HG03159 (cell line): ENCODE results near the gene CHRNB2.

Source experiments
- ATAC-seq: cut with Tn5 transposase; IDR thresholded peaks from one replicate; pipeline ENCODE4 v1.9.1; 2021; ENCODE audit warnings: mild to moderate bottlenecking, moderate library complexity; ENCODE audit not compliant: unreplicated experiment

Gene CHRNB2

DNA sequence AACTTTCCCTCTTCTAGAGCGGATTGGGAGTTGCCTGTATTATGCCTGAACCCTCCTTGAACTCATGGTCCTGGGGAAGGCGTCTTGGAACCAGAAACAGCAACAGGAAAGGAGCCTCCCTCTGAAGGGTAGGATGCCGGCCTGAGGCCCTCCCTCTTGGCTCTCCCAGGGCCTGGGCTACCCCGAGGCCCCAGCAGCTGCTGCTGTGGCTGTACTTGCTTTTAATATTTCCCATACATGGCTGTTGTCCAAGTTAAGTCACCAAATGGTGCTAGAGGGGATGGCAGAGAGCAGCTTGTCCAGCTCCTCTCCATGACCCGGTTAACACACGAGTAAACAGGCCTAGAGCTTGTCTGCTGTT, 10.5 kb downstream of the CHRNB2 start:
- no peak for ATAC-seq

DNA sequence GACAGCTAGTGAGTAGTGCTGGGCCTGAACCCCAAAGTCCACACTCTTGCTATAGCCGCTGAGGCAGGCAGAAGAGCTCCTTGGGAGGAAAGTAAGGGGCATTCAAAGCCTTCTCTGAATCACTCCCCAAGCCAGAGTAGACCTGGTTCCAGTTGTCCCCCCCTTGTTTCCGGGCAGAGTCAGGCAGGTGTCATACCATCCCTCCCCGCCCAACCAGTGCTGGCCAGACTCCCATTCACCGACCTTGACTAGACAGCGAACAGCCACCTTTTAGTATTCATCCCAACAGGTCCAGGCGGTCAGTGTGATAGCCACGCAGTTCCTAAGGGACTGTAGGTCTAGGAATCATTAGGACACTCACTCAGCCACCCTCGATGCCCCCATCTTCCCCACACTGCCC, 11.8 kb downstream of the CHRNB2 start:
- no peak for ATAC-seq

DNA sequence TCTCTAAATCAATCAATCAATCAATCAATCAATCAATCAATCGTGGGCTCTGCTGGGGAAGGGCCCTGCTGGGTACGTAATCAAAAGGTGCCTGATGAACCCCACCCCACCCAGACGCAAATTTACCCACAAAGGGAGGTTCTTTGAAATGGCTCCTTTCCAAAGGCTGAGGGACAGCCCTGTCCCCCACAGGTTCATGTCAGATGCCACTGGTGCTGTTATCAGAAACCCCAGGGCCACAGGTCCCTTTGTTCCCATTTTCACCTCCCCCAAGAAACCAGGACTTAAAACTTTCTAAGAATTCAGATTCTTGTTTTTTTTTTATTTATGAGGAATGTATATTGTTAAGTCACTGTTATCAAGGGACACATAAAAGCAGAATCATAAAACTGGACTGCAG, 14.2 kb downstream of the CHRNB2 start:
- no peak for ATAC-seq

DNA sequence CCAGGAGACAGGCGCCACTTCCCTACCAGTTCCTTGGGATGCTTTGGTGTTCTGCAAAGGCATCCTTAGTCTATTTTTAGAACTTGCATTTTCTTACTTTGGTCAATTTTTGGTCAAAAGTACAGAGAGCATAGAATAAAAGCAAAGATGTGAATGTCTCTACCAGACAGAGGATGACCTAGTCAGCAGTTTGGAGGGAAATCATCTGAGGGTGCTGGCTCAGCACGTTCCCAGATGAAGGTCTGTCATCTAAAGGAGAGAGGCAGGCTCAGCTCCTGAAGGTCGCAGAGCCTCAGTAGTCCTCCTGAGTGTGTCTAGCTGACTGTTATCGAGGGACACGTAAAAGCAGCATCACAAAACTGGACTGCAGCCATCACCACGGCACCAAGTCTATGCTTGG, 15.3 kb downstream of the CHRNB2 start:
- no peak for ATAC-seq

DNA sequence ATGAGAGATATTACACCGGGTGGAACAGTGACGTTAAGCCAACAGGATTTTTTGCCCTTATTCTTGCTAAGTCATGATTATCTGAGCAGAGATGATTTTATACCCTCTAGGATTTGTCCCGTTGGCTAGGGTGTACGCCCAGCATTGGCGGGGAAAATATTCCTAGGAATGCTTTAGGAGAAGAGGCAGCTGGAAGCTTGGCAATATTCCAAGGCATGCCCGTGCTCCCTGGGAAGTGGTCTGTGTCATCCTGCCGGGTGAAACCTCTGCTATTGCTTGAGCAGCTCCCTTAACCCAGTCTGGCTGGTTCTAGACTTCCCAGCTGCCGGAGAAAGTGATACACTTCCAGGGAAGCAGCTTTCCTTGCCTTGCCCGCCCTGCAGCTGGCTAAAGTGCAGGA, 16.2 kb downstream of the CHRNB2 start:
- no peak for ATAC-seq

DNA sequence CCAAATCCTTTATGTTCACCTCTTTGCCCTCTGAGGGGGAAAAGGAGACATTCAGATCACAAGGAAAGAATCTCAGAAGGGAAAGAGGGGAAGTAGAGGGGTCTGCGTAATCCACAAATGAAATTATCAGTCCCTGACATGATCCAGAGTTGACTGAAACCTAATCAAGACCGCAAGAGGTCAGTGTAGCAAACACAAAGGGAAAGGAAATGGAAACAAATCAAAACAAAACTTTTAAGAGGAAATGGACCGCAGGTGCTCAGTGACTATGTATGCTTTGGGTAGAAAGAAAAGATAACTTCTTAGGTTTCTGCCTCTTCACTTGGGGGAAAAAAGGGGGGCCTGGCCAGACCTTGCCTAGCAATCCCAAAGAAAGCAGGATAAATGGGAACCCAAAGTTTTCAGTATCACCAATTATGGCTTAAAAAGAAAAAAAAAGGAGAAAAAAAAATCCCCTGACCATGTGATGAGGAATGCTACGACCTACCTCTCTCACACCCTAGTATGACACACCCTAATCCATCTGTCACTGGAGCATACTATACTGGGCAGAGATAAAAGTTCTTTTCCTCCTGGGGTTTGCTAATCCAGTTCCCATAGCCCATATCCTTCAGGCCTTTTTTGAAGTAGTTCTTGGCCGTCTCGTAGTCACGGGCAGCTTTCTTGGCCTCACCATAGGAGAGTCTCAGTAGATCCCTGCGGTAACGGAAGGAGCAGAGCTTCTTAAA, 16.9 kb downstream of the CHRNB2 start:
- ATAC-seq, result no peak

DNA sequence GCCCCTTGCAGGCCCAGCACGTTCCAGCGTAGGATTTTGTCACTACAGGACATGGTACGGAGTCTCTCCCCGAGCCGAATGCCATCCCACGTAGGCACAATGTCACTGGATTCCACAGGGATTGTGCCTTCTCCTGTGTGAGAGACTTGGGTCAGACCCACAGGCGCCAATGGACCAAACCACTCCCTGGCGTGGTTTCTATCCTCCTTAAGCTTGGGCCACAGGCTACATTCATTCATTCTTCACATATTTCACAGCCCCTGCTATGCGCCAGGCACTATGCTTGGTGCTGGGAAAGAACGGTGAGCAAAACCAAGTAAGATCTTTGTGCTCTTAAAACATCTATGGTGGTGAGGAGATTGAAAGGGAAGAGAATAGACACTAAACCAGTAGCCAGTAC, 18.7 kb downstream of the CHRNB2 start:
- ATAC-seq, result no peak

DNA sequence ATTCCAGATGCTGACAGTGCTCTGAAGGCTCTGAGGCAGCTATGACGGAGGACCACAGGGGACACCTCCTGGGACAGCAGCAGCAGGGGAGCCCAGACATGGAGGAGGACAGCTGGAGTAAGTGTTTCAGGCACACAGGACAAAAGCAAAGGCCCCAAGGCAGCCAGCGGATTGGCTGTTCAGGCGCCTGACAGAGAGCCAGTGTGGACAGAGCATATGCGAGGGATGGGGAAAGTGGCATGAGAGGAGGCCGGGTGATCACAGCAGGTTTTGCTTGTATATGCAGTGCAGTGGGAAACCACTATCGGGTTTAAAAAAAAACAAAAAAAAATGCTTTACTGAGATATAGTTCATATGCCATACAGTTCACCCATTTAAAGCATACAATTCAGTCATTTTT, 19.1 kb downstream of the CHRNB2 start:
- no peak for ATAC-seq

DNA sequence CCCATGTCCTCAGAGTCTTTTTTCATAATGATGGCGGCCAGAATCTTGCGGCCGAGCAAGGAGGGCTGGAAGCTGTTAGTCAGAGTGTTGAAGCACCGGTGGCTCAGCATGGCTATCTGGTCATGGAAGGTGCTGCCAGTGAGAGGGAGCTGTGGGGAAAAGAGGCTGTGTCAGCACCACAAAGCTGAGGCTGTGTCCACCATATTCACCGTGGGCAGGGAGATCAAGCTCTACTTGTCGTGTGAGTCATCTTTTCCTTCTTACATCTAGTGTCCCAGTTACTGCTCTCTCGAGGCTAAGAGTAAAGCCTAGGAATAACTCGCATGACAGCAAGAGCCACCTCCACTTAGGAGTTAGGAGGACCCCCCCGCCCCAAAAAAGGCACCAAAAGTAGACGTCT, 22.2 kb downstream of the CHRNB2 start:
- ATAC-seq, result no peak

DNA sequence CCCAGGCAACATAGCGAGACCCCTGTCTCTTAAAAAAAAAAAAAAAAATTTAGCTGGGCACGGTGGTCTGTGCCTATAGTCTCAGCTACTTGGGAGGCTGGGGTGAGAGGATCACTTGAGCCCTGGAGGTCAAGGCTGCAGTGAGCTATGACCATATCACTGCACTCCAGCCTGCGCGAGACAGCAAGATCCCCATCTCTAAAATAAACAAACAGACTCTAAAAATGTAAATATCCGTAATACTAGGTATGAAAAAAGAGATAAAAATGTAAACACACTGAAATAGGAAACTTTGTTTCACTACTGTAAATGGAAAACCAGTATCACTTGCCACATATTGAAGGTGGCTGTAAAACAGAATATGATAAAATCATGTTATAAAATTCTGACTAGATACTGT, 23.2 kb downstream of the CHRNB2 start:
- no peak for ATAC-seq

DNA sequence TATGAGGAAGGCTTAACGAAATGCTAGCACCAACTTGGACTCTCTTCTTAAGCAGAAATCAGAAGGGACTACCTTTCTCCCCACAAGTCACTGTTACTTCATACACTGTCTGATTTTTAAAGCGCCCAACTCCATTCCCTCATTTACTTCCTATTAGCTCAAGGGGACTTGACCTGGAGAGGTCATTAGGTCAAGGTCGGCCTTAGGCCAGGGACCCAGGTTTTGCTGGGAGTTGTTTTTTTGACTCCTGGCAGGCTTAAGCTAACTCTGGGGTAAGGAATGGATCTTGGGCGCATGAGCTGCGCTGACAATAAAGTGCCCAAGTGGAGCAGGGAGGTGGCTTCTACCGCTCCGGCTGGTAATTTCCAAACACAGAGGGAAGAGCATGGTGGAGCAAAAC, 23.6 kb downstream of the CHRNB2 start:
- ATAC-seq, result no peak

DNA sequence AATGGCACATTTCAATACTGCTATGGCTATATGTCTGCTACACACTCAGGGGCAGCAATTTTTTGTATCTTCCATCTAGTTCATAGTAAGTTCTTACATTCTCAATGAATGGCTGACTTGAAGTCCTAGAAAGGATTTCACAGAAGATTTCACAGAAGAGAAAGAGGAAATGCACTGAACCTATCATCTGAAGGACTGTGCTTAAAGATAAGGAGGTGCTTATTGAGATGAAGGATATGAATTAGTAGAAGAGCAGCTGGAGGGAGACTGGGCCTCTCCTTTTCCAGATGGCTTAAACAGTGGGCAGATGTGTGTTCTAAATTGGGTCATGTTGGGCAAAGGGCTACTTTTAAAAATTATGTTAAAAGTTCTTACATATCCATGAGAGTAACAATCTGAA, 25.8 kb downstream of the CHRNB2 start:
- ATAC-seq, result no peak

DNA sequence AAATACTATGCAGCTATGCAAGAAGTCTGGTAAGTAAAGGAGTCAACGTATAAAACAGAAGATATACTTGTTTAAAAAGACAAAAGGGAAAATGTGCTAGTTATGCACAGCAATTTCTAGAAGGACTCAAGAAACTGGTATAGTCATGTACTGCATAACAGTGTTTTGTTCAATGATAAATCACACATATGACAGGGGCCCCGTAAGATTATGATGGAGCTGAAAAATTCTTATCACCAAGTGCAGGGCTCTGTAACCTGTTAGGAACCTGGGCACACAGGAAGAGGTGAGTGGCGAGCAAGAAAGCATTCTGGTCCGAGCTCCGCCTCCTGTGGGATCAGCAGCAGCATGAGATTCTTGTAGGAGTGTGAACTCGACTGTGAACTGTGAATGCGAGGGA, 27.2 kb downstream of the CHRNB2 start:
- no peak for ATAC-seq

DNA sequence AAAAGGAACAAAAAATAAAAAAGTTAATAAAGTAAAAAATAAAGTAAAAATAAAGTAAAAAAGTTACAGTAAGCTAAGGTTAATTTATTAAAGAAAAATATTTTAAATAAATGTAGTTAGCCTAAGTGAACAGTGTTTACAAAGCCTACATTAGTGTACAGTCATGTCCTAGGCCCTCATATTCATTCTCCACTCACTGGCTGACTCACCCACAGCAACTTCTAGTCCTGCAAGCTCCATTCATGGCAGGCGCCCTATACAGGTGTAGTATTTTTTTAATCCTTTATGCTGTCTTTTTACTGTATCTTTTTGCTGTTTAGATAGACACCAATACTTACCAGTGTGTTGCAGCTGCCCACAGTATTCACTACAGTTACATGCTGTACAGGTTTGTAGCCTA, 28.0 kb downstream of the CHRNB2 start:
- ATAC-seq, result no peak

DNA sequence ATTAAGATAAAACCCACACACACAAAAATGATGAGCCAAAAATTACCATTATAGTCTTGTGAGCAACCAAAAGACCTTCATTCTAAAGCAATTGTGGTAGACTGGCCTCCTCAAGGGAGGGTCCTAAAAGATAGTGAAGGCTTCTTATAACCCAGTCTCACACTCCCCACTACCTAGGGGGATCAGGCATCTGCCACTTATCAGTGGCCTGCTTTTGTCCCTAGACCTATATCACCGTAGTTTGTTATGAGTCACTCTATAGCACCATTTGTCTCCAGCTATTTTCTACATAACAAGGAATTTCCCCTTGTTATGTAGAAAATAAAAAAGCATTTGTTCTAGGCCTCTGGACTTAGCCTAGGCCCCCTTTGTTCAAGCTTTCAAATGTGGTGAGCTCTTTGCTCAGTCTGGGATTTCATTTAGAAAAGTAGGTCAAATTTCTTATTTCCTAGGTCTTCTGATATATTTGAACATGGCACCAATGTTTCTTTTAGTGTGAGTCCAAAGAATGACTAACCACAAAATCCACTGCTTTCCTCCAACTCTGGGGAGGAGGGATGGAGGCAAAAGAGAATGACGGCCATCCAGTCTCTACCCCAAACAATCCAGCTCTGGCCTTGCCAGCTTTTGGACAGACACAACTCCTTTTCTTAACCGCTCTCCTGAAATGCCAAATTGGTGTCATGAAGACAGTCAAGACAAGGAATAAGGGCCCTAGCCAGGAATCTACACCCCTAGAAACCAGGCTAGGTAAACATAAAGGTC, 31.5 kb downstream of the CHRNB2 start:
- ATAC-seq, result no peak

DNA sequence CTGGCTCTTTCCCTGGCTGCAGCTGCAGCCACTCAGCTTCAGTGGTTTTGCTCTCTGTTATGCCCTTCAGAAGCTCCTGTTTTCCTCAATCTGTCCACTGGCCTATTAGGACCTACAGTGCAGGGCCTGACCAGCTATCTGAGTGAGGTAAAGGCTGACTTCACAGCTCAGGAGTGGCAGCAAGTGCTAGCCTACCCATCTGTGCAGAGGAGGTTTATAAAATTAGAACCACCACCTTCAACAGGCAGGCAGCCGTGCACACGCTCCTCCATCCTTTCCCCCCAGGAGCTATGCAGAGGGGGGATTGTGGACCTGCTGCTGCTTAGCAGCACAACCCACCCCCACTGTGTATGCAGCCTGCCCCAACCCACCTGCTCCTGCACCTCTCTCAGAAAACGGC, 32.1 kb downstream of the CHRNB2 start:
- no peak for ATAC-seq

DNA sequence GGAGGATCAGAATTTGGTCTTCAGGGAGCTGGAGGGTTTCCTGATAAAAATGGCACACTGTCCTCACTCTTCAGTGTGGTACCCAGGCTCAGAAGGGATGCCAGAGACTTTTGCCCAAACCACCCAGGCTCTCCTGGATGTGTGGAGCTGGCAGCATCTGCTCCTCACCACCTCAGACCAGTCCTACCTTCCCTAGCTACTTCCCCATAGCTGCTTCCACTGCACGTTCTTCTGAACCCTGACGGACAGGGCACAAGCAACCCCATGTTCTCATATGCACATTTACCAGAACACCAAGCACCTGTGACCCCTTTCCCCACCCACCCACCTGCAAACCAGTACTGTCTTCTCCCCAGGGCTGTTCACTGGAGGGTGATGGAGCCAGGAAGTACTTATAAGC, 35.7 kb downstream of the CHRNB2 start:
- no peak for ATAC-seq

DNA sequence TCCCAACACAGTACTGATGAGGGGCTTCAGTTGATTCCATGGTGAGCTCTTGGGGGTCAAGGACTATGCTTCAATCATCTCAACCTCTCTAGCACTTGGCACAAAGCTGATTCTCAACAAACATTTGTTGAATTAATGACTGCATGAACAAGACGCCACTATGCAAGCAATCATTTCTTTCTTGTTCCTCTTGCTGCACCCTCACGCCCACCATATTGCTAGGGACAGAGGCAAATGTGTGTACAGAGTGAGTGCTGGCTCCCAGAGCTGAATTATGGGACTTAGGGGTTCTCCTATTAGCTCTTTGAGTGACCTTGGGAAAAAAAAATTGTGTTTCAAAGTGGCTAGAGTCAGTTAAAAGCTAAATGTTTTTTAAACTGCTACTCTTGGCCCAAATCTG, 38.0 kb downstream of the CHRNB2 start:
- no peak for ATAC-seq

DNA sequence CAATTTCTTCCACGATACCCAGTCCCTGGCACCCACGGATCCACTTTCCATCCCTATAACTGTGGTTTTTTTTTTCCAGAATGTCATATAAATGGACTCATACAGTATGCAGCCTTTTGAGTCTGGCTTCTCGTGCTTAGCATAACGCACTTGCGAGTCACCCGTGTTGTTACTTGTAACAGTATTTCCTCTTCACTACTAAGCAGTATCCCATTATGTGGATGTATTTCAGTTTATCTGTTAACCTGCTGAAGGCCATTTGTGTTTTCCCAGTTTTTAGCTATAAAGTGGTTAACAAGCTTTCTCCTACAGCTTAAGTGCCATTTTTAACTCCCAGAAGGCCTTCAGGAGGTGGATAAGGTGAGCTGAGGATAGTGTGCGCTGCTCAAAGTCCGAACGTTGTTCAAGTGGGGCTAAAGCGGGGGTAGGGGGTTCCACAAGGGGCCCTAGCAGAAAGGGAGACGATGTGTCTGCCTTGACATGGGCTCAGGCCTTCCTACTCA, 39.6 kb downstream of the CHRNB2 start:
- ATAC-seq, result no peak

DNA sequence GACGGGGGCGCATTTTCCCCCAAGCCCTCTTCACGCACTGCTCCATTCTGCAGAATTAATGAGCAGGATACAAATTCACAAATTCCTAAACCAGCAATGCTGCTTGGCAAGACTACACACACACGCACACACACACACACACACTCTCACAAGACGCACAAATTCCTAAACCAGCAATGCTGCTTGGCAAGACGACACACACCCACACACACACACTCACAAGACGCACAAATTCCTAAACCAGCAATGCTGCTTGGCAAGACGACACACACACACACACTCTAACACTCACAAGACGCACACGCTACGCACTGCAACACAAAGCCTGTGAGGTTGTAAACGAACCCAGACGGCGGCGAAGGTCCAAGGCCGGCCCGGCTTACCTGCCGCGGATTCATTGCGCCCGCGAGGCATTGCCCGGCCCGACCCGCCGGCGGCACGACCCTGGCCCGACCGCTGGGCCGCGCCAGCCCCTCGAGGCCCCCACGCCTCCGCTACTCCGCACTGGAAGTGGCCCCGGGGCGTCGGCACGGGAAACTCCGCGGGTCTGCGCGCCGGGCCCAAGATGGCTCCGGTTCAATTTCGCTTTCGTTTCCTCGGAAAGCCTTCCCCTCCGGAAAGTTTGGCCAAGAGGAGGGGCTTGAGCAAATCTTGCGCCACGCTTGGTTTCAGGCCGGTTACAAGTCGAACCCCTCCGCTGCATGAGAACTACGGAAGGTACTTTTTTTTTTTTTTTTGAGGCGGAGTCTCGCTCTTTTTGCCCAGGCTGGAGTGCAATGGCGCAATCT, 40.2 kb downstream of the CHRNB2 start, which contains the start of gene ADAR:
TSS of gene ADAR (minus strand) at position 578 of the 788 bp plus-strand sequence. CDS start at position 398, 180 bp downstream.
- peak; percentile 63 for ATAC-seq

DNA sequence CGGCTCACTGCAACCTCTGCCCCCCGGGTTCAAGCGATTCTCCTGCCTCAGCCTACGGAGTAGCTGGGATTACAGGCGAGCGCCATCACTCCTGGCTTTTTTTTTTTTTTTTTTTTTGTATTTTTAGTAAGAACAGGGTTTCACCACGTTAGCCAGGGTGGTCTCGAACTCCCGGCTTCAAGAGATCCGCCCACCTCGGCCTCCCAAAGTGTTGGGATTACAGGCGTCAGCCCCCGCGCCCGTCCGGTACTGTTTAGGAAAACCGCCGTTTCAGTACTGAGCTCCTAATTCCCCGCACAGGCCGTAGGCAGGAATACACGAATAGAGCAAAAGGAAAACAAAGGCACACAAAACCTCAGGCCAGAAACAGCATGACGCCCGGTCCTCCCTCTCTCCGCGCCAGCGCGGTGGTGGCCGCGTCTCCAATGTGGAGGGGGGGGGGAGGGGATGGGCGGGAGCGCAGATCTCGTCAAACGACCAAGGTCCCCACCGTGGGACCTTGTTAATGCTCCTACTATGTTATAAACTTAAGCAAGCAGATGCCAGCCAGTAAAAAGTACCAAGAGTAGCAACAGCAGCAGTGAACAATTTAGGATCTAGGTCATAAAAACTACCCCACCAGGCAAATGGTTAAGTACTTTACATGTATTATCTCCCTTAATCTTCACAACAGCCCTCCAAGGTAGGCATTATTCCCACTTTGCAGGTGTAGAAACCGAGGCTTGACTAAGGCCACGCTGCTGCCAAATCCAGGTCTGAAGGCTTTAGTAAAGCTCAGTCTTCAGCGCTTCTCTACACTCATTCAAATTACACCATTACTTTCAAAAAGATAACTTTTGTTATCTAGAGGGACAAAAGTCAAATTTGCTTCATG, 41.1 kb downstream of the CHRNB2 start:
- no peak for ATAC-seq
